Neural crest cell (in vitro differentiated cells): ENCODE data around the gene ADRB2. TPM values are rescaled to one million over a fixed set of nuclear protein-coding genes. Genes with fewer than 3 reads are reported as not detected.

ENCODE experiments used
- DNase-seq: peaks from one replicate; pipeline ENCODE4 v3.0.0; 2021; ENCODE audit warnings: low read depth, mixed read lengths, low spot score
- H3K27ac Mint-ChIP-seq: one replicate; pipeline ENCODE4 v1.8.0; 2021; ENCODE audit warnings: mild to moderate bottlenecking, mixed read lengths; ENCODE audit not compliant: unreplicated experiment
- H3K27me3 Mint-ChIP-seq: 2 replicates; pipeline ENCODE4 v1.8.0; 2021; ENCODE audit warnings: low read depth, mild to moderate bottlenecking, mixed read lengths
- H3K36me3 Mint-ChIP-seq: 2 replicates; pipeline ENCODE4 v1.8.0; 2021; ENCODE audit warnings: low read depth, mild to moderate bottlenecking, mixed read lengths
- H3K4me1 Mint-ChIP-seq: 2 replicates; pipeline ENCODE4 v1.8.0; 2021; ENCODE audit warnings: mixed read lengths
- H3K4me3 Mint-ChIP-seq: one replicate; pipeline ENCODE4 v1.8.0; 2021; ENCODE audit warnings: mild to moderate bottlenecking, mixed read lengths
- H3K9me3 Mint-ChIP-seq: 2 replicates; pipeline ENCODE4 v1.8.0; 2021; ENCODE audit warnings: mixed read lengths
- total RNA-seq: library from RNA; stranded (reverse); gene quantifications from 2 replicates; pipeline ENCODE4 v1.2.1, GENCODE V29; 2021
- TF ChIP-seq, protein P1 (sequence below): fragments of 200-600 bp; sonication (generic); conservative IDR thresholded peaks from 2 replicates; pipeline ENCODE4 v1.5.0; 2021; ENCODE audit warnings: antibody characterized with exemption, mild to moderate bottlenecking

The ADRB2 gene
- total RNA-seq, 1 donor from 2014 or later: 0.16 TPM

DNA sequence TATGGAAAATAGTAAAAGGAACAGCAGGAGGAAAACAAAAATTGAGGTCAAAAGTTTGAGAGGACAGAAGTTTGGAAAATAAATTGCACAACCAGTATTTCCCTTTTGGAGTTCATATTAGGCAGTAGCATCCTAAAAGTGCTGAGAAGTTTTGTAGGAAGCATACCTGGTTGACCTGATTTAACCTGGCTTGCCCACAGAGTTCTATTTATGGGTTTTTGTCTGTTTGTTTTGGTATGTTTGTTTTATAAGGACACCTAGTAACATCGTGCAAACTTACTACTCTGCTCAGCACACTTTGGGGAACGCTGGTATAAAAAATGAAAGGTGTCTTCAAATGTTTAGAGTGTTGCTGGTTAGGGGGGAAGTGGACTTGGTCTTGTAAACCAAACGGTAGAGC, 15.1 kb downstream of the ADRB2 start:
- H3K4me3 Mint-ChIP-seq: no peak overlapping the region
- TF ChIP-seq, protein P1, sequence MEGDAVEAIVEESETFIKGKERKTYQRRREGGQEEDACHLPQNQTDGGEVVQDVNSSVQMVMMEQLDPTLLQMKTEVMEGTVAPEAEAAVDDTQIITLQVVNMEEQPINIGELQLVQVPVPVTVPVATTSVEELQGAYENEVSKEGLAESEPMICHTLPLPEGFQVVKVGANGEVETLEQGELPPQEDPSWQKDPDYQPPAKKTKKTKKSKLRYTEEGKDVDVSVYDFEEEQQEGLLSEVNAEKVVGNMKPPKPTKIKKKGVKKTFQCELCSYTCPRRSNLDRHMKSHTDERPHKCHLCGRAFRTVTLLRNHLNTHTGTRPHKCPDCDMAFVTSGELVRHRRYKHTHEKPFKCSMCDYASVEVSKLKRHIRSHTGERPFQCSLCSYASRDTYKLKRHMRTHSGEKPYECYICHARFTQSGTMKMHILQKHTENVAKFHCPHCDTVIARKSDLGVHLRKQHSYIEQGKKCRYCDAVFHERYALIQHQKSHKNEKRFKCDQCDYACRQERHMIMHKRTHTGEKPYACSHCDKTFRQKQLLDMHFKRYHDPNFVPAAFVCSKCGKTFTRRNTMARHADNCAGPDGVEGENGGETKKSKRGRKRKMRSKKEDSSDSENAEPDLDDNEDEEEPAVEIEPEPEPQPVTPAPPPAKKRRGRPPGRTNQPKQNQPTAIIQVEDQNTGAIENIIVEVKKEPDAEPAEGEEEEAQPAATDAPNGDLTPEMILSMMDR: no peak
- no peaks in the 10 kb centered on the region for H3K27me3 Mint-ChIP-seq
- H3K4me1 Mint-ChIP-seq: peaks cover 5% of the 10 kb centered on the region
- H3K27ac Mint-ChIP-seq: no peak overlapping the region
- H3K36me3 Mint-ChIP-seq: no peaks in the 10 kb centered on the region
- no peak for DNase-seq
- no peaks in the 10 kb centered on the region for H3K9me3 Mint-ChIP-seq

DNA sequence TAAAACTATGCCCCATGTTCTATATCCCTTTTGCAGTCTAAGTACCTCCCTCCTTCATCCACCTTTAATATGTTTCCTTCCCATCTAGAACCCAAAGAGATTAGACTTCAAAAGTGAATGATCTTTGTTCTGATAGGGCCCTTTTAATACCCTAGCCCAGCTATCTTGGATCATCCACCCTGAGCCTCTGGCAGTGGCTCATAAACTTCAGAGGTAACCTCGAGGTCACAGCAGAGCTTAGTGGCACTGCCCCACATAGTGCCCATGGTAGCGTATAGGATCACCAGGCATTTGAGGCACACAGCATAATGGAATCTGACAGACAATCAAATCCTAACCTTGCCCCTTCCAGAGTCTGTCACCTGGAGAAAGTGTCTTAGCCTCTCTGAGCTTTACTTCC, 15.8 kb downstream of the ADRB2 start:
- Mint-ChIP-seq H3K4me3 (no peak overlapping the region), H3K27me3 (no peaks in the 10 kb centered on the region), H3K36me3 (no peaks in the 10 kb centered on the region), H3K27ac (no peak overlapping the region), H3K9me3 (no peaks in the 10 kb centered on the region), H3K4me1 (peaks cover 5% of the 10 kb centered on the region)
- TF ChIP-seq, protein P1: no peak
- no peak for DNase-seq

DNA sequence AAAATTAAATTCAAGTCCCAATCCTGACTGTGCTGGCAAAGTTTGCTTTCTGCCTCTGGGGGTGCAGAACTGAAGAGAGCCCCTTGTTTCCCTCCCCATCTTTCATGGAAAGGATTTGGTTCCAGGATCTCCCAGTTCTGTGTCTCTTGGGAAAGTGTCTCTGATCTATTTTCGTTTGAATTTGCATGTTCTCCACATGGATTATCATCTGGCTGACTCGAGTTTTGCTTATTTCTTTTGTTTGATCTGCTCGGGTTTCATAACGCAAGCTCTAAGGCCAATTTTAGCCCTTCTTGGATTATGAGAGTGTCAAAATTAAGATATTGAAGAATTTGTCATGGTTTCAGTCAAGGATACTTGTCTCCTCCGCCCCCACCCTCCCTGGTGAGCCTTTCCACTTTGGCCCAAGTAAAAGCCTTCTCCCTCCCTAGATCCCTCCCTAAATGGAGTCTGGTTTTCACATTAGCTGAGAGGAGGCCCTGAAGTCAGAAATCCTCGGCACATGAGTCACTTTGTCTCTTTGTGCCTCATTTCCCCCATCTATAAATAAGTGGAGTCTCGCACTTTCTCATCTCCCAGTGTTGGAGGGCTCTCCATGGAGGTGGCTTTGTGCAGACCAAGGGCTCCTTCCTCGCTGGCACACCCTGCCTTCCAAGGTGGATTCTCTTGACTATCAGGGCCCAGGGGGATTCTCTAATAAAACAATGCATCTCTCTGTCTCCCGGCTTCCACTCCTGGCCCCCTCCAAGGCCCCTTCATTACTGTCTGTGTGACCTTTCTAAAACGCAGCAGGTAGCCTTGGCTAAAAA, 17.3 kb downstream of the ADRB2 start:
- Mint-ChIP-seq H3K27me3 (peaks cover 2% of the 10 kb centered on the region), H3K9me3 (no peaks in the 10 kb centered on the region), H3K4me1 (peaks cover 5% of the 10 kb centered on the region), H3K36me3 (no peaks in the 10 kb centered on the region), H3K4me3 (no peak overlapping the region), H3K27ac (no peak overlapping the region)
- TF ChIP-seq, protein P1: no peak
- DNase-seq: no peak

DNA sequence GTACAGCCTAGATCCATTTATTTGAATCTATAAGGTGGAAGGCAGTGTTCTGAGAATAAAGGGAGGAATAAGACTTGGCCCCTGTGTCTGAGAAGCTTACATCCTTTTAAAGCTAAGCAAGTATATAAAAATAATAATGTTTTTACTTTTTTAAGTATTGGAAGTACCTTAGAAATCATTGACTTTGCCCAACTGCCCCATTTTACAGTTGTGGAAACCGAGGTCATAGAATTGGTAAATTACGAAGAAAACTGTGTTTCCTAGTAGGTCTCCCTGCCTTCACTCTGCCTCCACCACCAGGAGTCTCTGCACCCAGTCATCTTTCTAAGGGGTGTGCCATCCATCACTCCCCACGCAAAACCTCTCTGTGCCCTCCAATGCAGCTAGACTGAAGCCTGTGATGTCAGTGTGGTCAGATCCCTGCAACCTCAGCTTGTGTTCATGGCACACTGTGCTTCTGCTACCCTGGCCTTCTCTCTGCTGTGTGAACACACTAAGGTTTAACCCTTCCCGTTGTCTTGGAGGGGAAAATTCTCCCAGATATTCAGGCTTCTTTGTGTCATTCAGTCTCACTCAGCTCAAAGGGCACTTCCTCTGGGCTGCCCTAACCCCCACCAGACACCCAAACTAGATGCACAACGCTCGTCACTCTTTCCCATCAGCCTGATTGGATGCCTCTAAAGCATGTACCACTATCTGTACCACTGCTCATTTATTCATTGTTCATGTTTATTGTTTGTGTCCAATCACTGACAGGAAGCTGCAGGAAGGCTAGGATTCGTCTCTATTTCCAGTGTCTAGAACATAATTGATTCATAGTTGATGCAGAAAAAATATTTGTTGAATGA, 18.2 kb downstream of the ADRB2 start:
- Mint-ChIP-seq H3K4me1 (peaks cover 5% of the 10 kb centered on the region), H3K4me3 (no peak overlapping the region), H3K27me3 (peaks cover 2% of the 10 kb centered on the region), H3K9me3 (no peaks in the 10 kb centered on the region), H3K27ac (no peak overlapping the region), H3K36me3 (no peaks in the 10 kb centered on the region)
- TF ChIP-seq, protein P1: no peak
- no peak for DNase-seq

DNA sequence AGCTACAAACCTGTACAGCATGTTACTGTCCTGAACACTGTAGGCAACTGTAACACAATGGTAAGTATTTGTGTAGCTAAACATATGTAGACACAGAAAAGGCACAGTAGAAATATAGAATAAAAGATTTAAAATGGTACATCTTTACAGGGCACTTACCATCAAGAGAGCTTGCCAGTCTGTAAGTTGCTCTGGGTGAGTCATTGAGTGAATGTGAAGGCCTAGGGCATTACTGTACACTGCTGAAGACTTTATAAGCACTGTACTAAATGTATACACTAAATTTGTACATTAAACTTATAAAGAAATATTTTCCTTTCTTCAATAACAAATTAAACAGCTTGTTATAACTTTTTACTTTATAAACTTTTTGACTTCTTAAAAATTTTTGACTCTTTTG, 20.5 kb downstream of the ADRB2 start:
- no peak overlapping the region for H3K27ac Mint-ChIP-seq
- TF ChIP-seq, protein P1: no peak
- no peaks in the 10 kb centered on the region for H3K9me3 Mint-ChIP-seq
- peaks cover 5% of the 10 kb centered on the region for H3K4me1 Mint-ChIP-seq
- DNase-seq: no peak
- no peaks in the 10 kb centered on the region for H3K36me3 Mint-ChIP-seq
- no peak overlapping the region for H3K4me3 Mint-ChIP-seq
- peaks cover 5% of the 10 kb centered on the region for H3K27me3 Mint-ChIP-seq
